ENCODE measurements around the gene CPPED1.
A peak's percentile ranks its signal among the peaks of the same experiment; 100 is the strongest.

Gene CPPED1

DNA sequence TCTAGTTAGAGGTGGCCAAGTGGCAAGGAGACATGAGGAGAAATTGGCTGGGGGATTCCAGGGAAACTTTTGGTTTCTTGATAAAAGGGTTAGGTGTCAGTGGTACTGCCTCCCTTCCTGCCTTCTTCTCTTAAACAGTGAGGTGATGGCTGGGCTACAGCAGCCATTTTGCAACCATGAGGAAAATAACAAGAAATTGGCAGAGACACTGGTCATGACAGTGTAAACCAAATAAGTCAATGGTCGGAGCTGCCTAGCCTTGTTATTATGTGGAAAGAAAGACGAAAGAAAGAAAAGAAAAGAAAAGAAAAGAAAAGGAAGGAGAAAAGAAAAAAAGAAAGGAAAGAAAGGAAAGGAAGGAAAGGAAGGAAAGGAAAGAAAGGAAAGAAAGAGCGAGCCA, 63.9 kb downstream of the CPPED1 start:
- 89 to 90% methylated on average over 3 of the region's 3 CpGs for WGBS, 2 experiments (ENCODE audit: insufficient coverage in 2 of 2)
- H3K9me3 ChIP-seq (ENCODE audit: control insufficient read depth, low read length), result peaks cover under 1% of the 10 kb centered on the region
- no peak overlapping the region for H3K27ac ChIP-seq (ENCODE audit: low read depth, low read length, severe bottlenecking)
- no peaks in the 10 kb centered on the region for H3K36me3 ChIP-seq (ENCODE audit: control insufficient read depth, insufficient read depth, low read length)
- H3K4me1 ChIP-seq (ENCODE audit: control insufficient read depth, insufficient read depth, low read length, poor library complexity, severe bottlenecking), result no peaks in the 10 kb centered on the region
- no peak overlapping the region for H3K4me3 ChIP-seq (ENCODE audit: extremely low read depth, insufficient read depth, low read length, poor library complexity, severe bottlenecking)

DNA sequence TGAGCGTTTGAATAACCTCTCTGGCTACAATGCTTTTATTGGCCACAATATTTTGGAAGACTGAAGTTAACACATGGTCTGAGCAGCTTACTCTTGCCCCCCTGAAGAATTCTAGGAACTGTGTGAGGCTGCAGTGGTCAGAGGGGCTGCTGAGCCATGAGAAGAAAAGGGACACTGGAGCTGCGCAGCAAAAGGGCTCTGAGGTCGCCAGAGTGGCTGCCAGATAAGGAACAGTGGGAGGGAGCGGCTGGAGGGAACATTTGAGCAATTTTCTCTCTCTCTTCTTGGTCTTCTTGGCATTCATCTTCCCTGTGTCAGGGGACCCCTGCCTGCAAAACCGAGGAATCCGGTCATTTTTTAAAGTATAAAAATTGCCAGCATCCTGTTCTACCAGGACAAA, 66.1 kb downstream of the CPPED1 start:
- H3K4me1 ChIP-seq (ENCODE audit: control insufficient read depth, insufficient read depth, low read length, poor library complexity, severe bottlenecking), result no peaks in the 10 kb centered on the region
- no peaks in the 10 kb centered on the region for H3K9me3 ChIP-seq (ENCODE audit: control insufficient read depth, low read length)
- H3K36me3 ChIP-seq (ENCODE audit: control insufficient read depth, insufficient read depth, low read length), result no peaks in the 10 kb centered on the region
- H3K27ac ChIP-seq (ENCODE audit: low read depth, low read length, severe bottlenecking), result no peak overlapping the region
- H3K4me3 ChIP-seq (ENCODE audit: extremely low read depth, insufficient read depth, low read length, poor library complexity, severe bottlenecking), result no peak overlapping the region
- 79 to 89% methylated on average over 5 to 6 of the region's 6 CpGs for WGBS, 2 experiments (ENCODE audit: insufficient coverage in 2 of 2)

DNA sequence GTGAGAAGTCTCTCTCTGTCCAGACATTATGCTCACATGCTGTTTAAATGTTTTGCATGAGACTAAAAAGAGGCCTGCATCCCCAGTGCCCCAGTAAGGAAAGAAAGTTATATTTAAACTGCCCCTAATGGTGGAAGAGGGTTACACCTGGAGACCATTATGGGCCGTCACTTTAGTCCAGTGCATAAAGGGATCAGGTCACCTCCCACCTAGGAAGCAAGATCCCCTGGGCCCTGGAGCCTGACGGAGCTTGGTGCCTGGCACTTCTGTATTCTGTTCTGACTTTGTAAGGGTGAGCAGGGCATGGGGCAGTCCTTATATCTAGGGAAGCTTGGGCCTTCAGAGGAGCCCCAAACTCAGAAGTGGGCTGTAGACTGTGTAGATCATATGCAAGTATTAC, 67.9 kb downstream of the CPPED1 start:
- no peaks in the 10 kb centered on the region for H3K36me3 ChIP-seq (ENCODE audit: control insufficient read depth, insufficient read depth, low read length)
- WGBS, 2 experiments (ENCODE audit: insufficient coverage in 2 of 2), result 57 to 75% methylated on average over 1 of the region's 2 CpGs
- no peak overlapping the region for H3K27ac ChIP-seq (ENCODE audit: low read depth, low read length, severe bottlenecking)
- H3K4me1 ChIP-seq (ENCODE audit: control insufficient read depth, insufficient read depth, low read length, poor library complexity, severe bottlenecking), result no peaks in the 10 kb centered on the region
- H3K4me3 ChIP-seq (ENCODE audit: extremely low read depth, insufficient read depth, low read length, poor library complexity, severe bottlenecking), result no peak overlapping the region
- no peaks in the 10 kb centered on the region for H3K9me3 ChIP-seq (ENCODE audit: control insufficient read depth, low read length)

DNA sequence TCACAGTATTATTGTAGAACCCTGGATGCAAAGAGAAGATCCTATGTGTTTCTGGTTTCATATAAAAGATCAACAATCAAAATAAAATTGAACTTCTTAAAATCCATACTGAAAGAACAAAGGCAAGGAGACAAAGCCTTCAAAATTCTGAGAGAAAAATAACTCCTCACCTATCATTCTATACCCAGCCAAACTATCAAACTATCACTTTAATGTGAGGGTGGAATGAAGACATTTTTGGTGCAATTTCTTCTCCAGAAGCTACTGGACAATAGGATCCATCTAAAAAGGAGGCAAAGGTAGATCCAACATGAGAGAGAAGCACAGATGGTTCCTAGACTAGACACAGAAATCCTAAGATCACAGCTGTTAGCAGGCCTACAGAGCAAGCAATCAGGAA, 71.1 kb downstream of the CPPED1 start:
- H3K4me1 ChIP-seq (ENCODE audit: control insufficient read depth, insufficient read depth, low read length, poor library complexity, severe bottlenecking), result peaks cover 8% of the 10 kb centered on the region
- no peaks in the 10 kb centered on the region for H3K9me3 ChIP-seq (ENCODE audit: control insufficient read depth, low read length)
- H3K27ac ChIP-seq (ENCODE audit: low read depth, low read length, severe bottlenecking), result no peak overlapping the region
- no peak overlapping the region for H3K4me3 ChIP-seq (ENCODE audit: extremely low read depth, insufficient read depth, low read length, poor library complexity, severe bottlenecking)
- no peaks in the 10 kb centered on the region for H3K36me3 ChIP-seq (ENCODE audit: control insufficient read depth, insufficient read depth, low read length)

DNA sequence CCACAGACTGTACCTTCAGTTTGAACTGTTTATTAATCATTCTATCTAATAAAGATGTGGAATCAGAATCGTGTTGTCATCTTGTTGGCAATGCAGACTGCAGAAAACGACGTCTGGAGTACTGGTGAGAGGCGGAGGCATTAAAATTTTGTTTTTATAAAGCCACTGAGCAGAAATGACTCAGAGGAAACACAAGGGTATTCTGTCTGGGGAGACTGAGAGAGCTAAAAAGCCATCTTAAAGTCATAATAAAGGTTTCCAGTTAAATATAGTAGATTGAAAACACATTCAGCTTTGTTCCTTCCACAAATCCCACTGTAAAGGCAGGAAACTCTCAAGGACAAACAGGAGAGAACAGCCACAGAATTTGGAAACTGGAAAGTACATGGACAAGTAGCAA, 74.2 kb downstream of the CPPED1 start:
- H3K36me3 ChIP-seq (ENCODE audit: control insufficient read depth, insufficient read depth, low read length), result no peaks in the 10 kb centered on the region
- peak overlapping the region; percentile 25 for H3K27ac ChIP-seq (ENCODE audit: low read depth, low read length, severe bottlenecking)
- no peaks in the 10 kb centered on the region for H3K9me3 ChIP-seq (ENCODE audit: control insufficient read depth, low read length)
- peaks cover 8% of the 10 kb centered on the region for H3K4me1 ChIP-seq (ENCODE audit: control insufficient read depth, insufficient read depth, low read length, poor library complexity, severe bottlenecking)
- 87 to 100% methylated on average over 3 of the region's 4 CpGs for WGBS, 2 experiments (ENCODE audit: insufficient coverage in 2 of 2)
- H3K4me3 ChIP-seq (ENCODE audit: extremely low read depth, insufficient read depth, low read length, poor library complexity, severe bottlenecking), result no peak overlapping the region

DNA sequence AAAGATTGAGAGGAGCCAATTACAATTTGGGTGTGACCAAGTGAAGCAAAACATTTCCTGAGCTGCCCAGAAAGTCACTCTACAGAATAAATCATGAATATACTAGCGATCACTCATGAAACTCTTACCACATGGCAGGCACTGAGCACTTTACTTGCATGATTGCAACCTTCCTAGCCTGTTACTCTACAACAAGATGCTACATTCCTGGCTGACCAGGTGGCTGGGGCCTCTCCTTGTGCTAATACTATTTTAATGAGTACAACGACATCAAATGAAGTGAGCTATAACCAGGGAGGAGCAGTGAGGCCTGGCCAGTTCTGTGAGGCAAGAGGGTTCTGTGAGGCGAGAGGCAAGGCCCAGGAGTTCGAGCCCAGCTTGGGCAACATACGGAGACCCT, 75.2 kb downstream of the CPPED1 start:
- H3K9me3 ChIP-seq (ENCODE audit: control insufficient read depth, low read length), result no peaks in the 10 kb centered on the region
- peaks cover 8% of the 10 kb centered on the region for H3K4me1 ChIP-seq (ENCODE audit: control insufficient read depth, insufficient read depth, low read length, poor library complexity, severe bottlenecking)
- WGBS, 2 experiments (ENCODE audit: insufficient coverage in 2 of 2), result 92 to 95% methylated on average over 5 of the region's 5 CpGs
- H3K36me3 ChIP-seq (ENCODE audit: control insufficient read depth, insufficient read depth, low read length), result no peaks in the 10 kb centered on the region
- no peak overlapping the region for H3K27ac ChIP-seq (ENCODE audit: low read depth, low read length, severe bottlenecking)
- no peak overlapping the region for H3K4me3 ChIP-seq (ENCODE audit: extremely low read depth, insufficient read depth, low read length, poor library complexity, severe bottlenecking)

DNA sequence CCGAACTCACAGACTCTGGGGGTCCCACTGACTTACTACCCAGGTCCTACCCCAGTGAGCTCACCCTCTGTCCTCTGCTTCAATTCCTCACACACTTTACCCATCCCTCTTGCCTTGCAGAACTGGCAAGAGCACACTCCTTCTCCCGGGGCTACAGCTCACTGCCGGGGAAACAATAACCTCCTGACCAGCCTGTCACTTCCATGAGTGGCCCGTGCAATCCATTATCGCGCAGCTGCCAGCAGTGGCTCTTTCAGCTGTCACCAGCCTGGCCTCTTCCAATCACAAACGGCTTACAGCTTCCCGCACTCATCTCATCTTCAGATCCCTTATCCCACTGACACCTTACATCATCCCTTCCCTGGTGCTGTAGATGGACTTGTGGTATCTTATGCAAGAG, 79.5 kb downstream of the CPPED1 start:
- H3K36me3 ChIP-seq (ENCODE audit: control insufficient read depth, insufficient read depth, low read length), result no peaks in the 10 kb centered on the region
- H3K4me1 ChIP-seq (ENCODE audit: control insufficient read depth, insufficient read depth, low read length, poor library complexity, severe bottlenecking), result peaks cover 7% of the 10 kb centered on the region
- 82 to 87% methylated on average over 7 of the region's 8 CpGs for WGBS, 2 experiments (ENCODE audit: insufficient coverage in 2 of 2)
- H3K9me3 ChIP-seq (ENCODE audit: control insufficient read depth, low read length), result no peaks in the 10 kb centered on the region
- no peak overlapping the region for H3K27ac ChIP-seq (ENCODE audit: low read depth, low read length, severe bottlenecking)
- H3K4me3 ChIP-seq (ENCODE audit: extremely low read depth, insufficient read depth, low read length, poor library complexity, severe bottlenecking), result no peak overlapping the region

DNA sequence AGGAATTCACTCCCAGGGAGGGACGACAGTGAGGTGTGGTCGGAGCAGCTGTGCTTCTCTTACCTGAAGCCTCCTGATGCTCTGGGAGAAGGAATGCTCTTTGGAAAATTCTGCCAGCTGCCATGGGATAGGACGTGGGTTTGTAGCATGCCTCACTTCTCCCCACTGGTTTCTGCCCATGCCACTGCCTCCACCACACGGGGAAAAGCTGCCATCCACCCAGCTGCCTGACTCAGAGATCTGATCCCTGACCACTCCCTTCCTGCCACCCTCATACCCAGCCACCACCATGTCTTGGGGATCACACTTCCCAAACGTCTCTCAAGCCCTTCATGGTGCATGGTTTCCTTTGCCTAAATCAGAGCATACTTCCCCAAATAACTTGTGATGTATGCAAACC, 80.0 kb downstream of the CPPED1 start:
- H3K4me1 ChIP-seq (ENCODE audit: control insufficient read depth, insufficient read depth, low read length, poor library complexity, severe bottlenecking), result peaks cover 1% of the 10 kb centered on the region
- H3K36me3 ChIP-seq (ENCODE audit: control insufficient read depth, insufficient read depth, low read length), result no peaks in the 10 kb centered on the region
- no peaks in the 10 kb centered on the region for H3K9me3 ChIP-seq (ENCODE audit: control insufficient read depth, low read length)
- no peak overlapping the region for H3K4me3 ChIP-seq (ENCODE audit: extremely low read depth, insufficient read depth, low read length, poor library complexity, severe bottlenecking)
- 81 to 82% methylated on average over 3 to 5 of the region's 5 CpGs for WGBS, 2 experiments (ENCODE audit: insufficient coverage in 2 of 2)
- no peak overlapping the region for H3K27ac ChIP-seq (ENCODE audit: low read depth, low read length, severe bottlenecking)

DNA sequence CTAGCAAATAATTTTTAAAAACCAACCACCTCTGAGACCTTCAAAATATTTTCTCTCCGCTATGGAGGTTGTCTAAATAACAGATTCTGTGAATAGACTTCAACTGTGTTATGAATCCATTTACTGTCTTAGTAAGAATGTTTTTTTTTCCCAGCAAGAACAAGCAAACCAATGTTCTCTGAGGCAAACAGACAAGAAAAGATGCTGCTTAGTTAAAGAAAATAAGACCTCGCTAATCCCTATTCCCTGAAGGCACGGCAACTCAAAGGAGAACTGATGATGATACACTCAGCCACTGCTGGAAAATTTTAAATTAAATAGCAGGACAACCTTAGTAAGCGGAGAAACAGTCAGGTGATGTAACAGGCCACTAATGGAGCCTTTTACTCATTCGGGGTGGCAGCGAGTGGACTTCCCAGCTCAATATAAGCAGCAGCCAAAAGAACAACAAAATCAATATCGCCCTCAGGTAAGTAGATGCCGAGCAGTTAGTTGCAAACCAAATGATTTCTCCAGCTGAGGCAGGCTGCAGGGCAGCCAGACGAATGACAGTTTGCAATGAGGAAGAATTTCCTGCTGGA, 81.8 kb downstream of the CPPED1 start:
- 90 to 91% methylated on average over 6 of the region's 9 CpGs for WGBS, 2 experiments (ENCODE audit: insufficient coverage in 2 of 2)
- Histone ChIP-seq H3K27ac (ENCODE audit: low read depth, low read length, severe bottlenecking) (no peak overlapping the region), H3K36me3 (ENCODE audit: control insufficient read depth, insufficient read depth, low read length) (no peaks in the 10 kb centered on the region), H3K4me1 (ENCODE audit: control insufficient read depth, insufficient read depth, low read length, poor library complexity, severe bottlenecking) (no peaks in the 10 kb centered on the region), H3K9me3 (ENCODE audit: control insufficient read depth, low read length) (no peaks in the 10 kb centered on the region), H3K4me3 (ENCODE audit: extremely low read depth, insufficient read depth, low read length, poor library complexity, severe bottlenecking) (no peak overlapping the region)

DNA sequence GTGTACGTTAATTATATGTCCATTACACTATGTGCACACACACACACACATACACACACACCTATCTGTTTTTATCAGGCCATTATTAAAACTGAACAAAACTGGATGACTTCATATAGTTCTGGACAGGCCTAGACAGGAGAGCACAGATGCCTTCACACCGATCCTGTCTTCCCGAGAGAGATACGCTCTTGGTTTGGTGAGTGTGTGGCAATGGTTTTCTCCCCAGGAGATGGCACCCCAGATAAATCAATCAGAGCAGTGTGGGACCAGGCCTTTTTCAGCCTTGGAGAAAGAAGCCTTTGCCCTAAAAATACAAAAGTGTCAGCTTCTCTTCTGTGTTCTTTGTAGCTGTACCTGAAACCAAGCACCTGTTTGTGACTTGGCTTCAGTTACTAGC, 83.7 kb downstream of the CPPED1 start:
- Histone ChIP-seq H3K4me3 (ENCODE audit: extremely low read depth, insufficient read depth, low read length, poor library complexity, severe bottlenecking) (no peak overlapping the region), H3K4me1 (ENCODE audit: control insufficient read depth, insufficient read depth, low read length, poor library complexity, severe bottlenecking) (no peaks in the 10 kb centered on the region), H3K27ac (ENCODE audit: low read depth, low read length, severe bottlenecking) (no peak overlapping the region), H3K9me3 (ENCODE audit: control insufficient read depth, low read length) (no peaks in the 10 kb centered on the region), H3K36me3 (ENCODE audit: control insufficient read depth, insufficient read depth, low read length) (no peaks in the 10 kb centered on the region)
- WGBS, 2 experiments (ENCODE audit: insufficient coverage in 2 of 2), result 85 to 98% methylated on average over 4 of the region's 4 CpGs

DNA sequence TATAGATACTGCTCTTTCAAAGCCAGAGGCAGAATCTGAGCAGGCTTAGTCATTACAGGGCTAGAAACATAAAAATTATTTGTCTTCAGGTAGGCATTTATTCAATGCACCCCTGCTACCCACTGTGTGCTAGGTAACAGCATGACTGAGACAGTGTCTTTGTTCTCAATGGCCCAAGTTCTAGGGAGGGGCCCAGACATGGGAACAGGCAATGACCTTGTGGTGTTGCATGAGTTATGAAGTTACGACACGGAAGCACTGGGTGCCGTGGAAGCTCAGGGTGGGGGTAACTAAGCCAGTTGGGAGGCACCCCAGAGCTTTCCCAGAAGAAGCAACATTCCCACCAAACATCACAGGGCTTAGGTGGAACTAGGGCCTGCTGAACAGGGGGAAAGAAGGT, 87.0 kb downstream of the CPPED1 start:
- Histone ChIP-seq H3K4me1 (ENCODE audit: control insufficient read depth, insufficient read depth, low read length, poor library complexity, severe bottlenecking) (no peaks in the 10 kb centered on the region), H3K36me3 (ENCODE audit: control insufficient read depth, insufficient read depth, low read length) (no peaks in the 10 kb centered on the region), H3K9me3 (ENCODE audit: control insufficient read depth, low read length) (no peaks in the 10 kb centered on the region), H3K4me3 (ENCODE audit: extremely low read depth, insufficient read depth, low read length, poor library complexity, severe bottlenecking) (no peak overlapping the region), H3K27ac (ENCODE audit: low read depth, low read length, severe bottlenecking) (no peak overlapping the region)
- no CpG with 5 or more reads among the region's 3 CpGs for WGBS, 2 experiments (ENCODE audit: insufficient coverage in 2 of 2)

Data from mesodermal cell (in vitro differentiated cells).